ENCODE data around the gene NALCN. TPM values are rescaled to one million over a fixed set of nuclear protein-coding genes. Genes with fewer than 3 reads are reported as not detected.

Gene NALCN
- total RNA-seq, 4 donors from 2014 or later: 0.32 to 0.41 TPM; not detected in 2

- intact Hi-C loops (cut with DNase I; ENCODE audit: low total_unique reads): no loop called here
- Histone ChIP-seq H3K4me3 (no peak overlapping the region), H3K27ac (no peak overlapping the region), H3K36me3 (no peaks in the 10 kb centered on the region), H3K9me3 (no peaks in the 10 kb centered on the region), H3K4me1 (no peaks in the 10 kb centered on the region), H3K27me3 (no peaks in the 10 kb centered on the region)
- WGBS, 2 donors (ENCODE audit: low coverage in 1 of 2): 72 to 78% methylated on average over 2 of the region's 2 CpGs
- DNase-seq: no peak
- in situ Hi-C loops (cut with MboI; ENCODE audit: low pct_ligation_motif_present in 1 of 4, low pct_unique_long_range_greater_than_20kb in 1 of 4, low sequenced_read_pairs in 3 of 4): no loop called here
- TF ChIP-seq CTCF (IDR thresholded peaks at IDR 0.05) (no peak), POLR2AphosphoS5 (IDR thresholded peaks at IDR 0.05) (no peak), POLR2A (IDR thresholded peaks at IDR 0.05) (no peak), EP300 (IDR thresholded peaks at IDR 0.05; ENCODE audit: low read depth) (no peak)
These were observed 246.0 kb downstream of the NALCN start for GRCh38 chr13:101170306-101170705.

DNA sequence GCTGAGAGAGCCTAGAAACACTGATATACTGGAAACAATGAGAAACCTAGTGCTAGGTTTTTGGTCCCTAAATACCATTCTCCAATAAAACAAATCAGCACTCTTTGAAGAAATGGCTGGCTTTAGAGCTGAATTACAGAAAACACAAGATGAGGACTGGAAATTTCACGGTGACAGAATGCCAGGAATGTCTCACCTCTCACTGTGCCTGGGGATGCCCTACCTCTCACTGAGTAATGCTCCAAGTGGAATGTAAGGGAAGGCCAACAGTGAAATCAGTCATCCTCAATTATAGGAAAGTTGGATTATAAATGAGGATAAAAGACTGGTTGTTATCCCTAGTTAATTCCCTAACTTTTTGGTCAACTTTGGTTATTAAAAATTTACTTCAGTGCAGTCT, 259.0 kb downstream of the NALCN start:
- TF ChIP-seq CTCF (IDR thresholded peaks at IDR 0.05): no peak
- TF ChIP-seq EP300 (IDR thresholded peaks at IDR 0.05; ENCODE audit: low read depth): no peak
- TF ChIP-seq POLR2A (IDR thresholded peaks at IDR 0.05): no peak
- no peak for TF ChIP-seq POLR2AphosphoS5 (IDR thresholded peaks at IDR 0.05)
- no peaks in the 10 kb centered on the region for H3K36me3 ChIP-seq
- H3K4me3 ChIP-seq: no peak overlapping the region
- no peak for DNase-seq
- H3K27ac ChIP-seq: no peak overlapping the region
- H3K9me3 ChIP-seq: no peaks in the 10 kb centered on the region
- no peaks in the 10 kb centered on the region for H3K4me1 ChIP-seq
- intact Hi-C loops (cut with DNase I; ENCODE audit: low total_unique reads) (no loop called here), in situ Hi-C loops (cut with MboI; ENCODE audit: low pct_ligation_motif_present in 1 of 4, low pct_unique_long_range_greater_than_20kb in 1 of 4, low sequenced_read_pairs in 3 of 4) (no loop called here)
- H3K27me3 ChIP-seq: peaks cover 6% of the 10 kb centered on the region
- 9 to 12% methylated on average over 1 of the region's 1 CpG for WGBS, 2 donors (ENCODE audit: low coverage in 1 of 2)

DNA sequence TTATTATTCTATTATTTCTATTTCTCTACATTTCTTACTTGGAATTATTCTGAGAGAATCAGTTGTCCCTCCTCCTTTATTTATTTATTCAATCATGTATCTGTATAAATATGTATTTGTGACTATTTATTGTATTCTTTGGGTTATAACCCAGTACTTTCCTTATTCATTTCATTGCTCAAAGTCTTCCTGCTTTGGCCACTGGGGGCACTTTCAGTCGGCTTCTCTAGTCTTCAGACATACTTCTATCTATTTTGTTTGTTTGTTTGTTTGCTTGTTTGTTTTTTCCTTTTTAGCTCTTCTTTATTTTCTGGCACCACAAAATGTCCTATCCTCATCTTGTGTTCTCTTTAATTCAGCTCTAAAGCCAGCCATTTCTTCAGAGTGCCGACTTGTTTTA, 260.4 kb downstream of the NALCN start:
- Histone ChIP-seq H3K36me3 (no peaks in the 10 kb centered on the region), H3K27ac (no peak overlapping the region), H3K4me3 (no peak overlapping the region), H3K27me3 (peaks cover 6% of the 10 kb centered on the region), H3K9me3 (no peaks in the 10 kb centered on the region), H3K4me1 (no peaks in the 10 kb centered on the region)
- TF ChIP-seq POLR2AphosphoS5 (IDR thresholded peaks at IDR 0.05) (no peak), CTCF (IDR thresholded peaks at IDR 0.05) (peak in 1 of 5 experiments; percentile 9), EP300 (IDR thresholded peaks at IDR 0.05; ENCODE audit: low read depth) (no peak), POLR2A (IDR thresholded peaks at IDR 0.05) (no peak)
- in situ Hi-C loops (cut with MboI; ENCODE audit: low pct_ligation_motif_present in 1 of 4, low pct_unique_long_range_greater_than_20kb in 1 of 4, low sequenced_read_pairs in 3 of 4) (no loop called here), intact Hi-C loops (cut with DNase I; ENCODE audit: low total_unique reads) (no loop called here)
- no peak for DNase-seq
- whole genome bisulfite sequencing, 2 donors (ENCODE audit: low coverage in 1 of 2): 28 to 62% methylated on average over 2 of the region's 2 CpGs

DNA sequence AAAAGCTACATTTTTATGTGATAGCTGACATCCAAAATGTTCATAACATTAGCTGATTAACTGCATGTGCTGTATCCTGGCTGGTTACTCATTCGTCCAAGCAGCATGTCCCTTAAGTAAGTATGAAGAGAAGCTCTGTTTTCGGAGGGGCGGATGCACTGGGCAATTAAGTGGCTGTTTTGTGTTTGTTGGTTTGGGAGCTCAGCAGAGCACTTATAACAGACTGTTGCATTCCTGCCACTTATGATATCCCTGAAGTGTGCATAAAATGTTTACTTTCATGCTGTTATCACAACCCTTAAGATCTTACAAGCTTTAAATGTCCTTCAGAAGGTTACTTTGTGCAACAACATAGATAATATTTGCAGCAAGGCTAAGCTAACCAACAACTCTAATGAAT, 264.1 kb downstream of the NALCN start:
- Histone ChIP-seq H3K27me3 (peaks cover 21% of the 10 kb centered on the region), H3K4me1 (no peaks in the 10 kb centered on the region), H3K36me3 (no peaks in the 10 kb centered on the region), H3K9me3 (no peaks in the 10 kb centered on the region), H3K4me3 (no peak overlapping the region), H3K27ac (no peak overlapping the region)
- no peak for DNase-seq
- 48 to 60% methylated on average over 1 to 3 of the region's 3 CpGs for WGBS, 2 donors (ENCODE audit: low coverage in 1 of 2)
- intact Hi-C loops (cut with DNase I; ENCODE audit: low total_unique reads) (no loop called here), in situ Hi-C loops (cut with MboI; ENCODE audit: low pct_ligation_motif_present in 1 of 4, low pct_unique_long_range_greater_than_20kb in 1 of 4, low sequenced_read_pairs in 3 of 4) (no loop called here)
- no peak for TF ChIP-seq POLR2A (IDR thresholded peaks at IDR 0.05)
- TF ChIP-seq CTCF (IDR thresholded peaks at IDR 0.05): no peak
- TF ChIP-seq EP300 (IDR thresholded peaks at IDR 0.05; ENCODE audit: low read depth): no peak
- no peak for TF ChIP-seq POLR2AphosphoS5 (IDR thresholded peaks at IDR 0.05)
